GM19438 (cell line): ENCODE results near the gene ATP10A.
"Not testable (repeated sequence)": the region's sequence is repeated elsewhere in the genome, so short reads cannot be mapped to it uniquely, and the experiment has no call there.

Experiments used
- ATAC-seq: cut with Tn5 transposase; IDR thresholded peaks from one replicate; pipeline ENCODE4 v1.9.1; 2021; ENCODE audit warnings: low read depth; ENCODE audit not compliant: unreplicated experiment

ATP10A gene

GRCh38 chr15:25860885-25861866, 2.0 kb downstream of the ATP10A start:
- no peak for ATAC-seq

- ATAC-seq, result no peak
Measured at GRCh38 chr15:25859838-25860645, 3.1 kb downstream of the ATP10A start.

- ATAC-seq, result no peak
Measured at GRCh38 chr15:25858952-25859760, 4.0 kb downstream of the ATP10A start.

GRCh38 chr15:25856059-25856458, 7.1 kb downstream of the ATP10A start:
- ATAC-seq, result not testable (repeated sequence)

- no peak for ATAC-seq
Measured at GRCh38 chr15:25852661-25853524, 10.2 kb downstream of the ATP10A start.

- no peak for ATAC-seq
Measured at GRCh38 chr15:25852027-25852426, 11.1 kb downstream of the ATP10A start.

- peak; percentile 90 for ATAC-seq
Measured at GRCh38 chr15:25850154-25851111, 12.7 kb downstream of the ATP10A start.

- no peak for ATAC-seq
Measured at GRCh38 chr15:25849157-25849921, 13.8 kb downstream of the ATP10A start.

- ATAC-seq, result no peak
Measured at GRCh38 chr15:25848784-25849156, 14.4 kb downstream of the ATP10A start.

GRCh38 chr15:25848325-25848724, 14.8 kb downstream of the ATP10A start:
- no peak for ATAC-seq

- no peak for ATAC-seq
Measured at GRCh38 chr15:25847051-25847450, 16.1 kb downstream of the ATP10A start.

GRCh38 chr15:25846377-25846776, 16.8 kb downstream of the ATP10A start:
- no peak for ATAC-seq

GRCh38 chr15:25844981-25845680, 18.0 kb downstream of the ATP10A start:
- ATAC-seq, result no peak

- ATAC-seq, result no peak
Measured at GRCh38 chr15:25844542-25844941, 18.6 kb downstream of the ATP10A start.

- no peak for ATAC-seq
Measured at GRCh38 chr15:25844076-25844475, 19.1 kb downstream of the ATP10A start.

GRCh38 chr15:25839638-25840156, 23.4 kb downstream of the ATP10A start:
- no peak for ATAC-seq

GRCh38 chr15:25838871-25839195, 24.3 kb downstream of the ATP10A start:
- no peak for ATAC-seq
